ENCODE results near the gene MAPKAP1. TPM values are rescaled to one million over a fixed set of nuclear protein-coding genes. Genes with fewer than 3 reads are reported as not detected.
"Not testable (repeated sequence)": the region's sequence is repeated elsewhere in the genome, so short reads cannot be mapped to it uniquely, and the experiment has no call there.

The MAPKAP1 gene
- total RNA-seq, 1 experiment from 2014 or later: 107 TPM

GRCh38 chr9:125604196-125604595, 102.8 kb downstream of the MAPKAP1 start:
- no peak for DNase-seq (ENCODE audit: low read depth)

- DNase-seq (ENCODE audit: low read depth): no peak
These were observed 103.5 kb downstream of the MAPKAP1 start for GRCh38 chr9:125603478-125604021.

GRCh38 chr9:125601961-125602360, 105.0 kb downstream of the MAPKAP1 start:
- DNase-seq (ENCODE audit: low read depth): no peak

GRCh38 chr9:125600194-125600593, 106.8 kb downstream of the MAPKAP1 start:
- DNase-seq (ENCODE audit: low read depth): no peak

- DNase-seq (ENCODE audit: low read depth): no peak
These were observed 112.8 kb downstream of the MAPKAP1 start for GRCh38 chr9:125594223-125594610.

DNA sequence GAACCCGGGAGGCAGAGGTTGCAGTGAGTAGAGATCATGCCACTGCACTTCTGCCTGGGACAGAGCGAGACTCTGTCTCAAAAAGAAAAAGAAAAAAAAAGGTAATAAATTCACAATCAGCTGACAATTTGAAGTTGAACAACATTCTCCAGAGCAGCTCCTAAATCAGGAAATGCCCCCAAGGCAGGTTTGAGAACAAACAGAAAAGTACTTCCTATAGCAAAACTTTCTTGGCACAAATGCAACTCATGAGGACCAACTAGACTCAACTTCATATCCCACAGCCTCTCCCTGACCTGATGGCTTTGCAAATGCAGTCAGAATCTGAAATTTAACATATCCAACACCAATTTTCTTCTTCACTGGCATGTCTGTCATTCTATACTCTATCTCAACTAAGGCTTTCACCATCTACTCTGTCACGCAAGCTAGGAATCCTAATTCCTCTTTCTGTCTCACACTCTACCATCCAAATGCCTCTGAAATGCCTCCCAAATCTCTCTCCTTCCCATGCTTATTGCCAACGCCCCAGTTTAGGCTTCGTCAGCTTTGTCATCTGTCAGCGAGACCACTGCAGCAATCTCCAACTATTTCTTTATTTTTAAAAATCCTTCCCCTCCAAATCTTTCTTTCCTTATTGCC, 113.3 kb downstream of the MAPKAP1 start:
- DNase-seq (ENCODE audit: low read depth): peak; percentile 84

GRCh38 chr9:125591888-125592287, 115.1 kb downstream of the MAPKAP1 start:
- no peak for DNase-seq (ENCODE audit: low read depth)

DNA sequence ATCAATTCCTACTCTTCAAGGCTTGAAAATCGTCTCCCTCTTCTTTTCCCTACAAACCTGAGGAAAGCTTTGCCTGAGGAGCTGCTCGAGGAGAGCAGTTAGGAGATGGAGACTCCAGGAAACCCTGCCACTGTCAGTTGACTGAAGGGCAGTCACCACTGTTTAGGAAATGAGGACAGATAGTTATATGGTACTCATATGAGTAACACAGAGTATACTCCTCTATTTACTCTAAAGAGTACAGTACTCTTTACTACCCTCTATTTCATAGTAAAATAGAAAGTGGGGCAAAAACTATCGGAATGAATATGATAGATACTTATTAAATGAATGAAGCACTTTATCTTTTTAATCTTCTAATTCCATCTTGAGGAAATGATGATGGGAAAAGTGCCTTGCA, 115.8 kb downstream of the MAPKAP1 start:
- DNase-seq (ENCODE audit: low read depth): no peak

- DNase-seq (ENCODE audit: low read depth): no peak
These were observed 117.7 kb downstream of the MAPKAP1 start for GRCh38 chr9:125589287-125589686.

DNA sequence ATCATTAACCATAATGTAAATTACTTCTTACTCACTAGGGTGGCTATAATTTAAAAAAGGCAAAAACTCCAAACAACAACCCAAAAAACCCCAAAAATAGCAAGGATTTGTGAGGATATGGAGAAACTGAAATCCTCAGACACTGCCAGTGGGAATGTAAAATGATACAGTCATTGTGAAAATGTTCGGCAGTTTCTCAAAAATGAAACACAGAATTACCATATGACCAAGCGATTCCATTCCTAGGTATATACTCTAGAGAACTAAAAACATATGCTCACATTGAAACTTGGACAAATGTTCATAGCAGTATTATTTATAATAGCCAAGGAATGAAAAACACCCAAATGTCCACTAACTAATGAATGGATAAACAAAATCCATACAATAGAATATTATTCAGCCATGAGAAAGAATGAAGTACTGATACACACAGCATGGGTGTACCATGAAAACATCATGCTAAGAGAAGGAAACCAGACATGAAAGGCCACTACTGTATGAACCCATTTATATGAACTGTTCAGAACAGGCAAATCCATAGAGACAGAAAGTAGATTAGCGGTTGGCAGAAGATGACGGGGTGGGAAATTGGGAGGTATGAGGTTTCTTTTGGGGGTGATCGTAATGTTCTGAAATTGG, 119.1 kb downstream of the MAPKAP1 start:
- DNase-seq (ENCODE audit: low read depth): no peak

DNA sequence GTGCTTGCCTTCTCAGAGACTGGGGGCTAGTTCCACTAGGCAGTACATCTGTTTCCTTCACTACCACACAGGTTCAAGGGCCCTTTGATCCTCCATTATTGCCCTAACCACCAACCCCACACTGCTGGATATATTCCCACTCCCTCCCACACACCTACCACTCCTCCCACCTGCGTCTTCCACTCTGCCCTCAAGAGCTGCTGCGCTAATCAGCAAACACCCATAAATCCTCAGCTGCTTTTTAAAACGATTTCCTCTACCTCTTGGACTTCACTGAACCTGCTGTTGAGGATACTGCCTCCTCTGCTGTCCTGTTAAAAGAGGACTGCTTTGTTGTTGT, 120.9 kb downstream of the MAPKAP1 start:
- no peak for DNase-seq (ENCODE audit: low read depth)

DNA sequence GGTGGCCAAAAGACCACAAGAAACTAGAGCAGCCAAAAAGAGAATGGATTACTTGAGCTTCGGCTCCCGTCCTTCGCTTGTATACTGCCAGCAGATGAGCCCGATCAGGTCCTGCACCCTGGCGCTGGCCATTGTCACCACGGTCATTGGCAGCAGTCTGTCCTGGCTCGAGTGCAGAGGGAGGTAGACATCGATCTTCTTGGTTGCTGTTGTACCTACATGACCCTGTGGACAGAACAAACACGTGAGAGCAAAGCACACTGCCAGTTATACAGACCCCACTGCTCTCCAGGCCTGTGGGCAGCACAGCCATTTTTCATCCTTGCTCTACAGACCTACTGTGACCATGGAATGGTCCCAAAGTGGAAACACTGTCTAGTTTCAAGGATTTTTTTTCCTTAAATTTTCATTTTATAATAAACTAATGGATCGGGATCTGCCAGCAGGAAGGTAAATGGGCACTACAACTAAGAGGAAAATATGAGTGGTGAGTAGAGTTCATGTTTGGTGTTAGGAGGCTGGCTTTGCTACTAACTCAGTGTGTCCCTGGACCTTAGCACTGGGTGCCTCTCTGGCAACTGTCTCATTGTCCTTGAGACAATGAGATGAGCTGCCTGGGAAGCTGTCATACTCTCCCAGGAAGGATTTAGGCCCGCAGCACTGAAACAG, 121.4 kb downstream of the MAPKAP1 start:
- DNase-seq (ENCODE audit: low read depth): no peak

DNA sequence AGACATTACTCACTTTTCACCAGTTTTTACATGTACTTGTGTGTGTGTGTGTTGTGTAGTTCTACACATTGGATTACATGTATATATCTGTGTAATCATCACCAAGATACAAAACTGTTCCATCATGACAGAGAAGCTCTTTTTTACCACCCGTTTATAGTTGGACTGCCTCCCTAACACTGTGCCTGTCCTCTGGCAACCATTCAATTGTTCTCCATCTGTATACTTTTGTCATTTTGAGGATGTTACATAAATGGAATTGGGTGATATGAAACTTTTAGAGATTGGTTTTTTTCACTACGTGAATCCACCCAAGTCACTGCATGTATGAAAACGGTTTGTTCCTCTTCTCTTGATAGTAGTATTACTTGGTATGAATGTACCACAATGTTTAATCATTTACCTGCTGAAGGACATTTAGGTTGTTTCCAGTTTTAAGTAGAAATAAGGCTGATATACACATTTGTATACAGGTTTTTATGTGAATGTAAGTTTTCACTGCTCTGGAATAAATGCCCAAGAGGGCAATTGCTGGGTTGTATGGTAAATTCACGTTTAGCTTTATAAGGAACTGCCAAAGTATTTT, 126.2 kb downstream of the MAPKAP1 start:
- DNase-seq (ENCODE audit: low read depth): no peak

- DNase-seq (ENCODE audit: low read depth): no peak
These were observed 127.7 kb downstream of the MAPKAP1 start for GRCh38 chr9:125579030-125579932.

DNA sequence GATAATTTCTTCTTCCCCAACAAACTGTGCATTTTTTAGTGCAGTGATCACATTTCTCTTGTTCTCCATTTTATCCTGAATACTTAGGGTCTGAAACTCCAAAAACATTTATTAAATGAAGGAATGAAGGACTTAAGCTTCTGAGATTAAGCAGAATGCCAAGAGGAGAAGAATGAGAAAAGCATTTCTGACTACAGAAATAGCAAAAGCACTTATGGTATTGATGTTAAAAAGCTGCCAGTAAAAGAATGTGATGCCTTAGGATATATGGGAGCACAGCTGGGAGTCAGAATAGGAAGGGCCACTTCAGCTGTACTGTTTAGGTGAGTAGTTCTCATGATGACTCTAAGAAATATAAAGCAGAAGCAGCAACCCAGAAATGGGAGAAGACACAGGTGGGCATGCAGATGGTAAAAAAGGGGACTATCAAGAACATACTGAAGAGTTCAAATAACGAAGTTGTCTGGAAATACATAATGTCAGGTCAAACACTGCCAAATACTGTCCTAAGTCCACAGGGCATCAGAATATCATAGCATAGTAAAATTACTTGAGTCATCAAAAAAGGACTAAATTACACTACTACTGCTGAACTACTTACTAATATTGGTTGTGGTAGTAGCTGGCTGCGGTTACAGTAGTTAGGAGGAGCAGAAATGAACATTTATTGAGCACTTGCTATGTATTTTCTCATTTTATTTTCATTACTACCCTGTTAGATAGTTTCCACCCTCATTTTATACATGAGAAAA, 132.7 kb downstream of the MAPKAP1 start:
- no peak for DNase-seq (ENCODE audit: low read depth)

- DNase-seq (ENCODE audit: low read depth): peak; percentile 45
These were observed 134.5 kb downstream of the MAPKAP1 start for GRCh38 chr9:125572461-125572860.

GRCh38 chr9:125571824-125572223, 135.2 kb downstream of the MAPKAP1 start:
- DNase-seq (ENCODE audit: low read depth): not testable (repeated sequence)

- no peak for DNase-seq (ENCODE audit: low read depth)
These were observed 136.8 kb downstream of the MAPKAP1 start for GRCh38 chr9:125570246-125570645.

- DNase-seq (ENCODE audit: low read depth): peak; percentile 83
These were observed 138.4 kb downstream of the MAPKAP1 start for GRCh38 chr9:125568621-125569020.

DNA sequence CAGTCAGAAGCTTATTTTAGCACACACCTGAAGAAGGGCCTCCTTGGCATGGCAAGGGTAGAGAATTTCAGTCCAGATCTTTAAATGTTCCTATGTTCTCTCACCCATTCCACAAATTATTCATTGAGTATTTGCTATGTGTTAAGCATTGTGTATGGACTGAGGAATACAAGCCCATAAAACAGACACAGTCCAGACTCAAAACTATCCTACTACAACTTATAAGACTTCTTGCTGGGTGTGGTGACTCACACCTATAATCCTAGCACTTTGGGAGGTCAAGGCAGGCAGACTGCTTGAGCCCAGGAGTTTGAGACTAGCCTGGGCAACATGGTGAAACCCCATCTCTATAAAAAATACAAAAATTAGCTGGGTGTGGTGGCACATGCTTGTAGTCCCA, 141.0 kb downstream of the MAPKAP1 start:
- DNase-seq (ENCODE audit: low read depth): peak; percentile 44

DNA sequence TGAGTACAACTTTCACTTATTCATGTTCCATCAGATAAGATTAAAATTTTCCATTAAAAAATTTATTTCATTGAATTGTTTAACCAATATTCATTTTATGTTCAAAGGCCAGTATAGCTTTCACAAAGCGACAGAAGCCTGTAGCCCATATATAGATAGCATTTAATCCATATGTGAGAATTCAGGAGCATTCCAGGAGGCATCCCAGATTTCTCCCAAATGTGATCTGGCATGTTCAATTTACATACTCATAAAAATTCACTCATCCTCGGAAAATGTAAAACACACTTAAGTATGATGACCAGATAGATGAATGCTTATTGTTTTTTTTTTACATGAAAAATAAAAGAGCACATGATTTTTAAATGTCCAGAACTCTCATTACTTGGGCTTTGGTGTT, 141.9 kb downstream of the MAPKAP1 start:
- DNase-seq (ENCODE audit: low read depth): no peak

Measured in M059J (cell line).